GM12878 (cell line): ENCODE data around the gene INVS. TPM values are rescaled to one million over a fixed set of nuclear protein-coding genes. Genes with fewer than 3 reads are reported as not detected.

ENCODE experiments used
- ATAC-seq: fragments of 200-7000 bp; cut with Tn5 transposase; 3 replicates; pipeline ENCODE4 v1.9.1; 2020; ENCODE audit warnings: mild to moderate bottlenecking, moderate library complexity
- BruUV-seq: library from RNA; stranded (reverse); fragments of 400-500 nt; replicated peaks from 2 replicates; lab custom pipeline; 2021; lab: Mats Ljungman, UMichigan
- CTCF ChIA-PET: fragments of 300-600 bp; sonication (Branson Sonifier 250); formaldehyde crosslinking; extraction: SDS; loops from one replicate; lab custom pipeline; 2021; ENCODE audit warnings: inconsistent platforms; lab: Yijun Ruan, JAX
- POLR2A ChIA-PET: fragments of 350-600 bp; formaldehyde crosslinking; extraction: SDS; loops from one replicate; lab custom pipeline; 2021; ENCODE audit warnings: inconsistent platforms; lab: Charles Lee
- RAD21 ChIA-PET: fragments of 300-600 bp; sonication (Branson Sonifier 250); formaldehyde crosslinking; loops from one replicate; lab custom pipeline; 2023; ENCODE audit warnings: antibody characterized with exemption; ENCODE audit not compliant: unreplicated experiment; lab: Charles Lee
- SMC1A ChIA-PET: fragments of 300-600 bp; sonication (Branson Sonifier 250); formaldehyde crosslinking; loops from one replicate; lab custom pipeline; 2023; ENCODE audit not compliant: unreplicated experiment, uncharacterized antibody; lab: Charles Lee
- DNase-seq: peaks from one replicate; pipeline ENCODE4 v3.0.0-alpha.2; 2011; ENCODE audit warnings: low read depth, low spot score
- FAIRE-seq: peaks from 3 replicates; lab custom pipeline; 2011; peaks lifted over from hg19 to GRCh38; lab: Jason Lieb, UNC
- H2AFZ ChIP-seq: 2 replicates; pipeline ENCODE4 v1.6.0; 2011; ENCODE audit warnings: low read depth, low read length, control low read depth; ENCODE audit not compliant: control insufficient read depth
- H3K27ac ChIP-seq: 2 replicates; pipeline ENCODE4 v1.5.1; 2011; ENCODE audit warnings: control low read depth; ENCODE audit not compliant: control insufficient read depth, insufficient read depth
- H3K27me3 ChIP-seq, 2 experiments: replicated peaks in 1 of 2; 2 replicates each; pipeline versions ENCODE4 v1.6.0 to v1.6.1; 2011; ENCODE audit warnings: low read length in 1 of 2; ENCODE audit not compliant: control insufficient read depth in 2 of 2, insufficient read depth in 2 of 2
- H3K36me3 ChIP-seq, 2 experiments: 2 replicates each; pipeline ENCODE4 v1.5.1; 2011; ENCODE audit warnings: low read length in 1 of 2; ENCODE audit not compliant: control insufficient read depth in 2 of 2, insufficient read depth in 2 of 2
- H3K4me1 ChIP-seq: 2 replicates; pipeline ENCODE4 v1.6.1; 2011; ENCODE audit warnings: mild to moderate bottlenecking, low read length, moderate library complexity, mixed read lengths; ENCODE audit not compliant: control insufficient read depth, insufficient read depth
- H3K4me2 ChIP-seq: 2 replicates; pipeline ENCODE4 v1.6.0; 2011; ENCODE audit warnings: control low read depth; ENCODE audit not compliant: control insufficient read depth, insufficient read depth
- H3K4me3 ChIP-seq: fragments of 200-600 bp; sonication (generic); 2 replicates; pipeline ENCODE4 v1.5.1; 2016
- H3K79me2 ChIP-seq: 2 replicates; pipeline ENCODE4 v1.6.0; 2011; ENCODE audit warnings: low read length; ENCODE audit not compliant: control insufficient read depth, insufficient read depth
- H3K9ac ChIP-seq: 2 replicates; pipeline ENCODE4 v1.8.0; 2011; ENCODE audit warnings: low read length, control low read depth, mixed read lengths; ENCODE audit not compliant: control insufficient read depth, insufficient read depth
- H3K9me3 ChIP-seq: replicated peaks from 3 replicates; pipeline ENCODE4 v1.5.1; 2011; ENCODE audit warnings: mild to moderate bottlenecking, low read length; ENCODE audit not compliant: control insufficient read depth, insufficient read depth
- H4K20me1 ChIP-seq: 2 replicates; pipeline ENCODE4 v1.6.0; 2011; ENCODE audit not compliant: control insufficient read depth, insufficient read depth
- FOXK2 ChIP-seq: fragments of 450-650 bp; IDR thresholded peaks from 2 replicates; pipeline ENCODE4 v1.6.1; 2017; ENCODE audit warnings: mild to moderate bottlenecking, moderate library complexity
- FOXM1 ChIP-seq: IDR thresholded peaks from 2 replicates; pipeline ENCODE4 v1.6.1; 2012; ENCODE audit warnings: low read depth, mild to moderate bottlenecking, inconsistent platforms, low read length, moderate library complexity
- POU2F2 ChIP-seq: IDR thresholded peaks from 3 replicates; pipeline ENCODE4 v1.6.1; 2011; ENCODE audit warnings: low read depth, mild to moderate bottlenecking, low read length, borderline replicate concordance
- RAD21 ChIP-seq: IDR thresholded peaks from 2 replicates; pipeline ENCODE4 v1.6.1; 2011; ENCODE audit warnings: mild to moderate bottlenecking, low read depth, low read length, moderate library complexity; ENCODE audit not compliant: insufficient read depth
- RUNX3 ChIP-seq: IDR thresholded peaks from 2 replicates; pipeline ENCODE4 v1.6.1; 2012; ENCODE audit warnings: low read length, inconsistent platforms
- SIN3A ChIP-seq: IDR thresholded peaks from 2 replicates; pipeline ENCODE4 v1.6.1; 2012; ENCODE audit warnings: low read depth, low read length, improper control_type of control experiment
- SMC3 ChIP-seq: IDR thresholded peaks from 2 replicates; pipeline ENCODE4 v1.6.1; 2011; ENCODE audit warnings: low read length, improper control_type of control experiment, borderline replicate concordance
- WGBS: methylation state at CpG from one replicate; pipeline ENCODE4 v1.1.6; 2016; ENCODE audit warnings: low lambda C conversion rate; ENCODE audit not compliant: insufficient replicate concordance, insufficient coverage; ENCODE audit errors: missing lambda C conversion rate; 5-methylcytosine and 5-hydroxymethylcytosine counted together
- in situ Hi-C: fragments of 300-500 bp; cut with MboI; formaldehyde crosslinking; loops from 9 replicates; pipeline ENCODE4 v1.14.3; 2018; ENCODE audit warnings: mixed read lengths
- intact Hi-C: fragments of 100-400 bp; cut with micrococcal nuclease; formaldehyde crosslinking; loops from one replicate; pipeline ENCODE4 v1.14.2; 2022; ENCODE audit not compliant: unreplicated experiment
- polyA plus RNA-seq, 11 experiments: library from polyadenylated mRNA; depleted of rRNA in 4 of 11; unstranded in 6 of 11; stranded (reverse) in 5 of 11; fragments of >200 nt; fragmentation: Nextera tagmentation in 4 of 11; fragmentation: Illumina TruSeq in 1 of 11; extraction: Ambion mirVana in 4 of 11; extraction: Trizol in 1 of 11; gene quantifications; 1 replicate in 1 of 11; 2 replicates in 10 of 11; pipeline versions ENCODE4 v1.2.1 to v1.2.3, GENCODE V29; 2011 to 2016; ENCODE audit warnings: inconsistent platforms in 2 of 11, missing spikeins in 2 of 11, low read depth in 1 of 11
- total RNA-seq, 4 experiments: library from RNA; depleted of rRNA in 3 of 4; stranded (reverse); fragments of >200 nt in 3 of 4; fragmentation: Illumina TruSeq in 1 of 4; extraction: Trizol in 1 of 4; gene quantifications; 2 replicates each; pipeline versions ENCODE4 v1.2.1 to v1.2.3, GENCODE V29; 2013 to 2021
- TF ChIP-seq, protein P1 (sequence below), 3 experiments: IDR thresholded peaks in 2 of 3; conservative IDR thresholded peaks in 1 of 3; 2 replicates each; pipeline ENCODE4 v1.5.1; 2011; ENCODE audit warnings: low read depth in 3 of 3, low read length in 3 of 3, mild to moderate bottlenecking in 3 of 3, control low read depth in 2 of 3, moderate library complexity in 2 of 3, inconsistent platforms in 1 of 3, mixed read lengths in 1 of 3; ENCODE audit not compliant: control insufficient read depth in 2 of 3, insufficient read depth in 1 of 3; ENCODE audit errors: extremely low read depth in 1 of 3
- TF ChIP-seq, protein P2 (sequence below): fragments of 450-650 bp; IDR thresholded peaks from 2 replicates; pipeline ENCODE4 v1.6.1; 2017; ENCODE audit warnings: low read depth, mild to moderate bottlenecking, moderate library complexity

INVS gene
- total and polyA plus RNA-seq, 10 of the 15 experiments (the other 5 are each of a cell fraction or from before 2014, with no cell fraction given) = 0.93 to 20.8 (median 13.2) TPM

DNA sequence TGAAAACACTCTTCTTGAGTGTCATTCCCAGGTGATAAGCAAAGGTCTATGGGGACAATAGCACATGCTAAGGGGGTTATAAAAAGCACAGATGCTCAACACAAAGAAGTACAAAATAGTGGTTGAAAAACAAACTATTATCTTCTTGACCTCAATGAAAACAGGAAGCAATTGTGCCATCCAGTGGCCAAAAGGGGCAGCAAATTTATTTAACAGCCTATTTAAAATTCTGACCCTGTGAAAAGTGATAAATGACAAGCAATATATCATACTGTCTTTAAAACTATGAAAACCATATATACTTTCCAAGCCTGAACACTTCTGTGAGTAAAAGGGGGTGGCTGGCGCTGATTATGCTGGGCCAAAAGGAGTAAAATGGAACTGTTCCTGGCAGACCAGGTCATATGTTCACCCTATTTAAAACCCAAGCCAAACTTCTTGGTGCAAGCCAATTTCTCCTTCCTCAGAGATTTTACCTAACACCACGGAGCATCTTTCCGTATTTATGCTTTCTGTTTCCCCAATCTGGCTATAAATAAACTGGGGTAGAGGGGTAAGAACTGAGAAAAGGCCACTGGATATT is 224.0 kb downstream of the INVS start:
- ChIA-PET POLR2A (no interaction called here), SMC1A (interaction anchor here (0.6 to 4.1 kb wide), 9 partner anchors 28 to 1160 kb away, joined by 3 to 17 read pairs (median 3); partner anchors contain the start of gene TEX10), CTCF (interaction anchor here (0.6 to 4.0 kb wide), 26 partner anchors 8 to 1160 kb away, joined by 3 to 35 read pairs (median 4); partner anchors contain the start of gene TEX10), RAD21 (interaction anchor here (1.1 kb wide), 1 partner anchor 295 kb away, joined by 3 read pairs; no protein-coding TSS in a partner anchor)
- no peak overlapping the region for H3K27ac ChIP-seq
- BruUV-seq = no TSS peak
- no peak overlapping the region for H2AFZ ChIP-seq
- intact Hi-C loops = loop anchor here (1.0 to 5.0 kb wide), 3 partner anchors 274 to 1161 kb away; no protein-coding TSS in a partner anchor
- H3K79me2 ChIP-seq = no peaks in the 10 kb centered on the region
- DNase-seq (no peak), FAIRE-seq (peak; percentile 75), ATAC-seq (peak; percentile 69)
- H3K4me1 ChIP-seq = no peaks in the 10 kb centered on the region
- no peaks in the 10 kb centered on the region for H3K27me3 ChIP-seq
- TF ChIP-seq, protein P1, sequence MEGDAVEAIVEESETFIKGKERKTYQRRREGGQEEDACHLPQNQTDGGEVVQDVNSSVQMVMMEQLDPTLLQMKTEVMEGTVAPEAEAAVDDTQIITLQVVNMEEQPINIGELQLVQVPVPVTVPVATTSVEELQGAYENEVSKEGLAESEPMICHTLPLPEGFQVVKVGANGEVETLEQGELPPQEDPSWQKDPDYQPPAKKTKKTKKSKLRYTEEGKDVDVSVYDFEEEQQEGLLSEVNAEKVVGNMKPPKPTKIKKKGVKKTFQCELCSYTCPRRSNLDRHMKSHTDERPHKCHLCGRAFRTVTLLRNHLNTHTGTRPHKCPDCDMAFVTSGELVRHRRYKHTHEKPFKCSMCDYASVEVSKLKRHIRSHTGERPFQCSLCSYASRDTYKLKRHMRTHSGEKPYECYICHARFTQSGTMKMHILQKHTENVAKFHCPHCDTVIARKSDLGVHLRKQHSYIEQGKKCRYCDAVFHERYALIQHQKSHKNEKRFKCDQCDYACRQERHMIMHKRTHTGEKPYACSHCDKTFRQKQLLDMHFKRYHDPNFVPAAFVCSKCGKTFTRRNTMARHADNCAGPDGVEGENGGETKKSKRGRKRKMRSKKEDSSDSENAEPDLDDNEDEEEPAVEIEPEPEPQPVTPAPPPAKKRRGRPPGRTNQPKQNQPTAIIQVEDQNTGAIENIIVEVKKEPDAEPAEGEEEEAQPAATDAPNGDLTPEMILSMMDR (IDR thresholded peaks at IDR 0.05 in 2 of 3, conservative IDR thresholded peaks at IDR 0.05 in 1 of 3; ENCODE audit: control insufficient read depth in 2 of 3, extremely low read depth in 1 of 3, insufficient read depth in 1 of 3, low read depth in 3 of 3, low read length in 3 of 3) = peak; percentile 55 to 74 (median 65)
- TF ChIP-seq FOXK2 (no peak), SMC3 (peak; percentile 60; the same call in 1 of the 2 replicates), POU2F2 (no peak), RAD21 (peak; percentile 65), RUNX3 (peak; percentile 26; the same call in 1 of the 2 replicates), SIN3A (no peak), FOXM1 (no peak)
- TF ChIP-seq, protein P2, sequence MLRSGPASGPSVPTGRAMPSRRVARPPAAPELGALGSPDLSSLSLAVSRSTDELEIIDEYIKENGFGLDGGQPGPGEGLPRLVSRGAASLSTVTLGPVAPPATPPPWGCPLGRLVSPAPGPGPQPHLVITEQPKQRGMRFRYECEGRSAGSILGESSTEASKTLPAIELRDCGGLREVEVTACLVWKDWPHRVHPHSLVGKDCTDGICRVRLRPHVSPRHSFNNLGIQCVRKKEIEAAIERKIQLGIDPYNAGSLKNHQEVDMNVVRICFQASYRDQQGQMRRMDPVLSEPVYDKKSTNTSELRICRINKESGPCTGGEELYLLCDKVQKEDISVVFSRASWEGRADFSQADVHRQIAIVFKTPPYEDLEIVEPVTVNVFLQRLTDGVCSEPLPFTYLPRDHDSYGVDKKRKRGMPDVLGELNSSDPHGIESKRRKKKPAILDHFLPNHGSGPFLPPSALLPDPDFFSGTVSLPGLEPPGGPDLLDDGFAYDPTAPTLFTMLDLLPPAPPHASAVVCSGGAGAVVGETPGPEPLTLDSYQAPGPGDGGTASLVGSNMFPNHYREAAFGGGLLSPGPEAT = no peak
- H3K9ac ChIP-seq = no peak overlapping the region
- no peaks in the 10 kb centered on the region for H4K20me1 ChIP-seq
- no peak overlapping the region for H3K4me3 ChIP-seq
- peaks cover 0 to 24% of the 10 kb centered on the region in 2 experiments; a peak in 2 of 4 replicates for H3K36me3 ChIP-seq
- no peaks in the 10 kb centered on the region for H3K9me3 ChIP-seq
- in situ Hi-C loops = loop anchor here (5.0 to 10.0 kb wide), 3 partner anchors 291 to 1138 kb away; no protein-coding TSS in a partner anchor
- 55% methylated on average over 3 of the region's 3 CpGs for WGBS
- H3K4me2 ChIP-seq = no peak overlapping the region
